Fibroblast of mammary gland (primary cell): ENCODE results near the gene FOXK1.

Experiments
- DNase-seq: peaks from one replicate; pipeline ENCODE4 v3.0.0-alpha.2; 2010; ENCODE audit warnings: low read depth
- H3K4me3 ChIP-seq: 2 replicates; pipeline ENCODE4 v1.5.1; 2011; ENCODE audit warnings: low read depth, mild to moderate bottlenecking, low read length, moderate library complexity; ENCODE audit not compliant: control insufficient read depth
- CTCF ChIP-seq: conservative IDR thresholded peaks from 2 replicates; pipeline ENCODE4 v1.5.1; 2011; ENCODE audit warnings: low read depth, low read length, inconsistent platforms; ENCODE audit not compliant: control insufficient read depth, insufficient read depth

FOXK1 gene

GRCh38 chr7:4748231-4748681 is 66.2 kb downstream of the FOXK1 start:
- no peak for DNase-seq
- no peak overlapping the region for H3K4me3 ChIP-seq
- TF ChIP-seq CTCF = no peak

GRCh38 chr7:4749363-4749762 is 67.3 kb downstream of the FOXK1 start:
- no peak for DNase-seq
- no peak overlapping the region for H3K4me3 ChIP-seq
- TF ChIP-seq CTCF = no peak

DNA sequence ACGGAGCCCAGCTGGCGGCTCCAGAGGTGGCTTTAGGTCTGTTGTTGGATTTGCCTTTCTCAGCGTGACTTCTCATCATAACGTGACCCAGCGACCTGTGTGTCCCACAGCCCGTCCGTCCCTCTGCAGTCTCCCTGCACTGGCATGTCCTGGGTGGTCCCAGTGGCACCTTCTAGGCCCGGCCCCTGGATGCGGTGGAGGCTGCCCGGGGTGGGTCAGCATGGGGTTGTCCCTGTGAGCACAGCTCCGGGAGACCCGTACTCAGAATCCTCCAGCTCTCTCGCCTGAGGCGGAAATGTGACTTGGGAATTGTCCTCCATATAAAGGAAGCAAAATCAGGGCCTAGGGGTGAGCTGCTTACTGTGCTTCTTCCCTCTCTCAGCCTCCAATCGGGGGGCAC is 67.7 kb downstream of the FOXK1 start:
- TF ChIP-seq CTCF = no peak
- no peak overlapping the region for H3K4me3 ChIP-seq
- DNase-seq = no peak

DNA sequence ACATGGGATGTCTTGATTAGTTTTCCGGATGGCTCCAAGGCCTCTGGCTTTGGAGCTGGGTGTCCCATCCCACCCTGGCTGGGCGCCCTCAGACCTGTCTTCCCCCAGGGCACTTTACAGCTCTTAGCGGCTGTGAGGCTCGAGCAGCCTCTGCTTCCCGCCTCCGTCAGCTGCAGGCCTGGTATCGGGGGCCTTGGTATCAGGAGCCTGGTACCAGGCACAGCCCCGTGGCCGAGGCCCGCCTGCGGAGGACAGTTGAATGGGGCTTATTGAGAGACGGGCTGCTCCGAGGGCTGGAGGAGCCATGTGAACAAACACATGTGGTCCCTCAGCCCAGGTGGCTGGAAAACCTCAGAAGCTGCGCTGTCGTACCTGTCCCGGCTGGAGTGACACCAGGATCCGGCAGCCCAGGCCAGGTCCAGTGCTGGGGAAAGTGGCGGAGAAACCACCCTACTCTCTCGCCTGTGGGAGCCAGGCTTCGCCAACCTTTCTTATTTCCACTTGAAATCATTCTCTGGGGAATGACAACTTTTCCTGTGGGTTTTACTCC is 69.4 kb downstream of the FOXK1 start:
- no peak for TF ChIP-seq CTCF
- H3K4me3 ChIP-seq = no peak overlapping the region
- DNase-seq = no peak

DNA sequence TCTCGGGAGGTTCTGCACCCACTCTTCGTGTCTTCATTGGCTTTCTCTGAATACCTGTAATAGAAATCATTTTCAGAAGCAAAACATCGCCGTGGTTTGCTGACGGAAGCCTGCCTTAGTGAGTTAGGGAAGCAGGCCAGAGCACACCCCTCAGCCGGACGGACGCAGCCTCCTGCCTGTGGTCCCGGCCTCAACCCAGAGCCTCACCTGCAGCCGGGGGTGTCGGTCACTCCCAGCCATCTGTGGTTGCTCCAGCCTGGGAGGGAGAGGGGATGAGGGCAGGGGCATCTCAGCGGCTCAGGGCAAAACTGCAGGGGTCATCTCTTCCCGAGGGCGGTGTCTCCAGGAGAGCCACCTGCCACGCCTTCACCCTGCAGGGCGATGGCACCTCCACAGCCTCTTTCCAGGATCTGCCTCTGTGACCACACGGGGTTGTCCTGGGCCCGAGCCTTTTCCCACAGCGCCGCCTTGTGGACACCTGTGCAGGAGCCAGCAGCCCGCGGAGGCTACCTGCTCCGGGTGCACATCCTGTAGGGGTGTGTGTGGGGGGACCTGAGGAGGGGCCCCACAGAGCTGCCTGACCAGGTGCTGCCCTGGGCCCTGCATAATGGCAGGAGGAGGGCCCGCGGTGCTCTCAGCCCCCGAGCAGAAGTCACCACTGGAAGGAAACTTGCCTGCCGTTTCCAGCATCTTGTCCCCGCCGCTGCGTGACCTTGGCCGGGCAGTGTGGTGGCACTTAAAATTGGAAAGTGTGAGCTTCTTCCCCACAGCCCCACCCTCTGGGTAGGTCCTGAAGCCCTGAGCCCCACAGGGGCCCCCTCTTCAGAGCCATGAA is 71.7 kb downstream of the FOXK1 start:
- TF ChIP-seq CTCF = peak; percentile 69
- DNase-seq = peak; percentile 32
- H3K4me3 ChIP-seq = no peak overlapping the region

DNA sequence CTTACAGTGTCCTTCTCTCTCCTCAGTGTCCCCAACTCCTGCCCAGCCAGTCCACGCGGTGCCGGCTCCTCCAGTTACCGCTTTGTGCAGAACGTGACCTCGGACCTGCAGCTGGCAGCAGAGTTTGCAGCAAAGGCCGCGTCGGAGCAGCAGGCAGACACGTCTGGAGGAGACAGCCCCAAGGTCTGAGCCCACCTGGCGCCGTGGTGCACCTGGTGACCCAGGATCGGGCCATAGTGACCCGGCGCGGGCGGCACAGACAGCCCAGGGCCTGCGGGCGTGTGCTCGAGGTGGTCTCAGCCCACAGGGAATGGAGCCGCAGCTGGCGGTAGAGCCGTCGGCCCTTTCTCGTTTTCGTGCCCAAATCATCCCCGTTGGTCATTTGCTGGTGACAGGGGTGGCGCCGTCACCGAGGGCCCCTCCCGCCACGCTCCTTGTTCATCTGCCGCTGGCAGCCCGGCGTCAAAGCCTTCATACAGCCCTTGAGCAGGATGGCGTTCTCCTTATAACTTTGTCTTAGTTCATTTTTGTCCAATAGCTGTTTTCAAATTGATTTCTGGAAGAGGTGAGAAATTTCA is 72.4 kb downstream of the FOXK1 start:
- H3K4me3 ChIP-seq = no peak overlapping the region
- no peak for DNase-seq
- TF ChIP-seq CTCF = no peak

- TF ChIP-seq CTCF = no peak
- H3K4me3 ChIP-seq = no peak overlapping the region
- DNase-seq = no peak
Observed at GRCh38 chr7:4755045-4755444, 73.0 kb downstream of the FOXK1 start.
